Right lobe of liver (tissue), 4 donors: ENCODE data around the gene OR56A3.

Experiments
- POLR2A ChIP-seq: fragments of 450-650 bp; IDR thresholded peaks from one replicate; pipeline ENCODE4 v1.6.1; 2017; ENCODE audit warnings: antibody characterized with exemption, mild to moderate bottlenecking
- TF ChIP-seq, protein P1 (sequence below), 4 donors: fragments of 200-600 bp in 3 of 4; fragments of 450-650 bp in 1 of 4; IDR thresholded peaks; one replicate each; pipeline versions ENCODE4 v1.5.1 to v1.8.0; 2016 to 2022; ENCODE audit warnings: antibody characterized with exemption in 4 of 4, mild to moderate bottlenecking in 2 of 4
- donor health status: DM: no; HTN: no; CAD: no.
- donor health status: DM: no; HTN: no; CAD: no.
- donor health status: DM: no; HTN: yes; CAD: no.

DNA sequence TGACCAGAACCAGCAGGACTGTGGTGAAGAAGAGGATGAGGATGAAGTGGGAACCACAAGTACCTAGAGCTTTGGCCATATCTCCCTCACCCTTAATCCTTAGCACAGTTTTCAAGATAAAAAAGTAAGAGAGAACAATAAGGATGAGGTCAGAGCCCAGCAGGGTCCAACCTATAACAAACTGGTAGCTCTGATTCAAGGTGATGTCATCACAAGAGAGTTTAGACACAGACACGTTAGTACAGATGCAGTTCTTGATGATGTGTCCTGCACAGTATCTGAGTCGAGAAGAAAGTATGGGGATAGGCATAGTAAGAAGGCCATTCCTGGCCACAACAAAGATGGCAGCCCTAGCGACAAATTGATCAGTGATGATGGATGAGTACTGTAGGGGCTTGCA, 25.7 kb downstream of the OR56A3 start:
- TF ChIP-seq, protein P1, sequence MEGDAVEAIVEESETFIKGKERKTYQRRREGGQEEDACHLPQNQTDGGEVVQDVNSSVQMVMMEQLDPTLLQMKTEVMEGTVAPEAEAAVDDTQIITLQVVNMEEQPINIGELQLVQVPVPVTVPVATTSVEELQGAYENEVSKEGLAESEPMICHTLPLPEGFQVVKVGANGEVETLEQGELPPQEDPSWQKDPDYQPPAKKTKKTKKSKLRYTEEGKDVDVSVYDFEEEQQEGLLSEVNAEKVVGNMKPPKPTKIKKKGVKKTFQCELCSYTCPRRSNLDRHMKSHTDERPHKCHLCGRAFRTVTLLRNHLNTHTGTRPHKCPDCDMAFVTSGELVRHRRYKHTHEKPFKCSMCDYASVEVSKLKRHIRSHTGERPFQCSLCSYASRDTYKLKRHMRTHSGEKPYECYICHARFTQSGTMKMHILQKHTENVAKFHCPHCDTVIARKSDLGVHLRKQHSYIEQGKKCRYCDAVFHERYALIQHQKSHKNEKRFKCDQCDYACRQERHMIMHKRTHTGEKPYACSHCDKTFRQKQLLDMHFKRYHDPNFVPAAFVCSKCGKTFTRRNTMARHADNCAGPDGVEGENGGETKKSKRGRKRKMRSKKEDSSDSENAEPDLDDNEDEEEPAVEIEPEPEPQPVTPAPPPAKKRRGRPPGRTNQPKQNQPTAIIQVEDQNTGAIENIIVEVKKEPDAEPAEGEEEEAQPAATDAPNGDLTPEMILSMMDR (IDR thresholded peaks at IDR 0.05), result no peak
- no peak for TF ChIP-seq POLR2A
